IMR-90 (cell line): ENCODE results near the gene SPAG16. TPM values are rescaled to one million over a fixed set of nuclear protein-coding genes. Genes with fewer than 3 reads are reported as not detected.

Experiments
- ATAC-seq: fragments of 200-7000 bp; cut with Tn5 transposase; 2 replicates; pipeline ENCODE4 v1.9.1; 2020; ENCODE audit warnings: low read depth, mild to moderate bottlenecking, moderate library complexity
- BruUV-seq: library from RNA; stranded (reverse); fragments of 400-500 nt; replicated peaks from 2 replicates; lab custom pipeline; 2021; lab: Mats Ljungman, UMichigan
- CTCF ChIA-PET: fragments of 300-600 bp; formaldehyde crosslinking; extraction: SDS; loops from one replicate; lab custom pipeline; 2021; ENCODE audit warnings: antibody characterized with exemption; lab: Yijun Ruan, JAX
- POLR2A ChIA-PET: fragments of 300-600 bp; sonication (Branson Sonifier 250); formaldehyde crosslinking; loops from one replicate; lab custom pipeline; 2022; ENCODE audit warnings: antibody characterized with exemption; ENCODE audit not compliant: unreplicated experiment; lab: Charles Lee
- DNase-seq: peaks from one replicate; pipeline ENCODE4 v3.0.0; 2013
- H2AFZ ChIP-seq: replicated peaks from 2 replicates; pipeline ENCODE3; 2013; ENCODE audit warnings: low read length, mild to moderate bottlenecking; ENCODE audit not compliant: poor library complexity
- H2AK5ac ChIP-seq: 2 replicates; pipeline ENCODE4 v1.6.1; 2013; ENCODE audit warnings: low read depth, low read length, inconsistent platforms
- H2AK9ac ChIP-seq: replicated peaks from 2 replicates; pipeline ENCODE3; 2013; ENCODE audit warnings: mild to moderate bottlenecking, low read depth, low read length, moderate library complexity; ENCODE audit not compliant: poor library complexity
- H2BK120ac ChIP-seq: 2 replicates; pipeline ENCODE4 v1.6.1; 2013; ENCODE audit warnings: low read depth, low read length, inconsistent platforms
- H2BK15ac ChIP-seq: 3 replicates; pipeline ENCODE4 v1.6.1; 2013; ENCODE audit warnings: low read depth, low read length, inconsistent platforms
- H2BK20ac ChIP-seq: 2 replicates; pipeline ENCODE4 v1.6.1; 2013; ENCODE audit warnings: low read depth, mild to moderate bottlenecking, inconsistent platforms, low read length, moderate library complexity
- H2BK5ac ChIP-seq: 2 replicates; pipeline ENCODE4 v1.6.1; 2013; ENCODE audit warnings: mild to moderate bottlenecking, low read depth, low read length, inconsistent platforms; ENCODE audit not compliant: poor library complexity, severe bottlenecking
- H3K14ac ChIP-seq: replicated peaks from 2 replicates; pipeline ENCODE4 v1.6.1; 2013; ENCODE audit warnings: low read depth, low read length, inconsistent platforms
- H3K18ac ChIP-seq: 2 replicates; pipeline ENCODE4 v1.6.1; 2013; ENCODE audit warnings: low read depth, low read length, control low read depth
- H3K23ac ChIP-seq: 2 replicates; pipeline ENCODE4 v1.6.1; 2013; ENCODE audit warnings: low read depth, low read length, inconsistent platforms
- H3K27ac ChIP-seq: 2 replicates; pipeline ENCODE4 v1.5.1; 2013; ENCODE audit warnings: mild to moderate bottlenecking, control low read depth, low read length; ENCODE audit not compliant: insufficient read depth
- H3K27me3 ChIP-seq: 2 replicates; pipeline ENCODE4 v1.6.1; 2013; ENCODE audit warnings: low read length; ENCODE audit not compliant: control insufficient read depth, insufficient read depth
- H3K36me3 ChIP-seq: 2 replicates; pipeline ENCODE4 v1.6.1; 2013; ENCODE audit warnings: low read length, mixed read lengths; ENCODE audit not compliant: control insufficient read depth, insufficient read depth
- H3K4ac ChIP-seq: 2 replicates; pipeline ENCODE4 v1.6.1; 2013; ENCODE audit warnings: low read depth, low read length, inconsistent platforms
- H3K4me1 ChIP-seq: 2 replicates; pipeline ENCODE4 v1.6.1; 2013; ENCODE audit warnings: low read length, mixed read lengths; ENCODE audit not compliant: control insufficient read depth, insufficient read depth
- H3K4me2 ChIP-seq: 2 replicates; pipeline ENCODE4 v1.6.1; 2013; ENCODE audit warnings: low read depth, mild to moderate bottlenecking, control low read depth, low read length, moderate library complexity
- H3K4me3 ChIP-seq: 2 replicates; pipeline ENCODE4 v1.5.1; 2013; ENCODE audit warnings: low read depth, mild to moderate bottlenecking, control low read depth, low read length, moderate library complexity; ENCODE audit not compliant: insufficient read depth
- H3K56ac ChIP-seq: 2 replicates; pipeline ENCODE4 v1.6.1; 2013; ENCODE audit warnings: low read length, inconsistent platforms; ENCODE audit not compliant: insufficient read depth; ENCODE audit errors: extremely low read depth
- H3K79me1 ChIP-seq, 2 experiments: 2 replicates each; pipeline ENCODE4 v1.6.1; 2013; ENCODE audit warnings: low read length in 2 of 2, inconsistent platforms in 1 of 2, low read depth in 1 of 2
- H3K9ac ChIP-seq: 2 replicates; pipeline ENCODE4 v1.6.1; 2013; ENCODE audit warnings: low read depth, low read length, control low read depth
- H3K9me1 ChIP-seq: 2 replicates; pipeline ENCODE4 v1.6.1; 2013; ENCODE audit warnings: low read length, inconsistent platforms; ENCODE audit not compliant: insufficient read depth
- H3K9me3 ChIP-seq: 2 replicates; pipeline ENCODE4 v1.6.1; 2013; ENCODE audit warnings: low read length; ENCODE audit not compliant: control insufficient read depth, insufficient read depth
- H4K20me1 ChIP-seq: 2 replicates; pipeline ENCODE4 v1.6.1; 2013; ENCODE audit warnings: low read length, inconsistent platforms; ENCODE audit not compliant: insufficient read depth
- H4K5ac ChIP-seq: 2 replicates; pipeline ENCODE4 v1.6.1; 2013; ENCODE audit warnings: mild to moderate bottlenecking, low read depth, low read length, control low read depth
- H4K8ac ChIP-seq, 2 experiments: 2 replicates each; pipeline ENCODE4 v1.6.1; 2013; ENCODE audit warnings: low read depth in 2 of 2, low read length in 2 of 2, control low read depth in 1 of 2, inconsistent platforms in 1 of 2
- H4K91ac ChIP-seq: 2 replicates; pipeline ENCODE4 v1.6.1; 2013; ENCODE audit warnings: low read depth, low read length, inconsistent platforms; ENCODE audit not compliant: insufficient read depth
- BHLHE40 ChIP-seq: fragments of 150-350 bp; IDR thresholded peaks from 2 replicates; pipeline ENCODE4 v1.6.1; 2016; ENCODE audit warnings: mild to moderate bottlenecking, low read depth, low read length
- CEBPB ChIP-seq: IDR thresholded peaks from 2 replicates; pipeline ENCODE4 v1.6.1; 2012; ENCODE audit warnings: low read depth, low read length, improper control_type of control experiment
- CHD1 ChIP-seq: IDR thresholded peaks from 2 replicates; pipeline ENCODE4 v1.6.1; 2012; ENCODE audit warnings: low read depth, low read length, improper control_type of control experiment
- FOS ChIP-seq: fragments of 150-350 bp; IDR thresholded peaks from 2 replicates; pipeline ENCODE4 v1.6.1; 2016; ENCODE audit warnings: low read depth, low read length
- MAFK ChIP-seq: IDR thresholded peaks from 2 replicates; pipeline ENCODE4 v1.6.1; 2012; ENCODE audit warnings: low read depth, low read length, improper control_type of control experiment
- MAZ ChIP-seq: IDR thresholded peaks from 2 replicates; pipeline ENCODE4 v1.6.1; 2012; ENCODE audit warnings: low read depth, mild to moderate bottlenecking, low read length, improper control_type of control experiment, moderate library complexity, borderline replicate concordance
- MXI1 ChIP-seq: IDR thresholded peaks from 2 replicates; pipeline ENCODE4 v1.6.1; 2012; ENCODE audit warnings: low read depth, mild to moderate bottlenecking, low read length, moderate library complexity, borderline replicate concordance
- NFE2L2 ChIP-seq: fragments of 150-350 bp; IDR thresholded peaks from 2 replicates; pipeline ENCODE4 v1.6.1; 2016; ENCODE audit warnings: low read depth, mild to moderate bottlenecking, low read length
- POLR2A ChIP-seq: IDR thresholded peaks from 2 replicates; pipeline ENCODE4 v1.6.1; 2012; ENCODE audit warnings: mild to moderate bottlenecking, low read depth, low read length
- RAD21 ChIP-seq: IDR thresholded peaks from 2 replicates; pipeline ENCODE4 v1.6.1; 2012; ENCODE audit warnings: low read length, improper control_type of control experiment
- RCOR1 ChIP-seq: IDR thresholded peaks from 2 replicates; pipeline ENCODE4 v1.6.1; 2012; ENCODE audit warnings: mild to moderate bottlenecking, low read length, improper control_type of control experiment; ENCODE audit not compliant: insufficient replicate concordance
- RFX5 ChIP-seq: IDR thresholded peaks from 2 replicates; pipeline ENCODE4 v1.8.0; 2012; ENCODE audit warnings: low read depth, mild to moderate bottlenecking, low read length, moderate library complexity
- SMC3 ChIP-seq: fragments of 150-350 bp; IDR thresholded peaks from 2 replicates; pipeline ENCODE4 v1.6.1; 2016; ENCODE audit warnings: low read depth, mild to moderate bottlenecking, antibody characterized with exemption, low read length, moderate library complexity
- WGBS, 2 experiments: methylation state at CpG; one replicate each; pipeline versions ENCODE4 v1.1.5 to v1.1.7; 2013; ENCODE audit warnings: missing lambda C conversion rate in 2 of 2; ENCODE audit not compliant: insufficient read length in 1 of 2; ENCODE audit errors: extremely low coverage in 2 of 2; 5-methylcytosine and 5-hydroxymethylcytosine counted together
- dilution Hi-C: fragments of 300-500 bp; cut with HindIII; formaldehyde crosslinking; loops from one replicate; pipeline ENCODE4 v1.14.3; 2018; ENCODE audit warnings: low sequenced_read_pairs; ENCODE audit not compliant: unreplicated experiment
- in situ Hi-C: fragments of 300-500 bp; cut with MboI; formaldehyde crosslinking; loops from 3 replicates; pipeline ENCODE4 v1.14.3; 2019; ENCODE audit warnings: low sequenced_read_pairs, inconsistent platforms, mixed read lengths
- intact Hi-C: fragments of 100-400 bp; cut with micrococcal nuclease; formaldehyde crosslinking; loops from 2 replicates; pipeline ENCODE4 v1.10.0; 2022
- polyA plus RNA-seq, 3 experiments: library from polyadenylated mRNA; depleted of rRNA; stranded (reverse); fragments of >200 nt; gene quantifications; 2 replicates each; pipeline ENCODE4 v1.2.3, GENCODE V29; 2012; ENCODE audit warnings: low replicate concordance in 1 of 3
- total RNA-seq: library from RNA; depleted of rRNA; stranded (reverse); fragments of >200 nt; gene quantifications from 2 replicates; pipeline ENCODE4 v1.2.3, GENCODE V29; 2012
- TF ChIP-seq, protein P1 (sequence below): conservative IDR thresholded peaks from 2 replicates; pipeline ENCODE4 v1.5.1; 2012; ENCODE audit warnings: mild to moderate bottlenecking, low read depth, low read length, improper control_type of control experiment
- TF ChIP-seq, protein P2 (sequence below): fragments of 150-350 bp; IDR thresholded peaks from 2 replicates; pipeline ENCODE4 v1.6.1; 2016; ENCODE audit warnings: low read depth, mild to moderate bottlenecking, low read length, moderate library complexity, borderline replicate concordance
- TF ChIP-seq, protein P3 (sequence below): fragments of 150-350 bp; IDR thresholded peaks from 2 replicates; pipeline ENCODE4 v1.6.1; 2017; ENCODE audit warnings: mild to moderate bottlenecking, antibody characterized with exemption, low read length, low read depth

The SPAG16 gene
- total and polyA plus RNA-seq, 2 of the 4 experiments (the other 2 are of a cell fraction) = 7.3 to 13.5 TPM

DNA sequence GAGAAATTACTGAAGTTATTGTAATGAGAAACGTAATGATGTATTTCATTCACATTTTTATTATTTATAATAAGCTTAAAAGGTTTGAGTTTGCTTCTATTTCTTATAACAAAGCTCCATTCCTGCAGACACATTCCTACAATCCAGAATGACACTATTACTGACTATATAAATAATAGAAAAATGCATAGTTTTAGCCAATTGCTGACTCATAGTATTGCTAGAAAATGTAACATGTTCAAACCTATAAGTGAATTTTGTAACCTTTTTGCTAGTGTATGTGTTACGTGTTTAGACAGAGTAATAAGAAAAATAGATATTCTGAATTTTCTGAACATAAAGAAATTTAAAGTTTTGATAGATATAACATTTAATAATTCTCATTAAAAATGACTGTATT lies 1117.3 kb downstream of the SPAG16 start:
- no peak overlapping the region for H2BK20ac ChIP-seq
- H3K4me1 ChIP-seq = no peaks in the 10 kb centered on the region
- no peak overlapping the region for H3K9ac ChIP-seq
- no peak overlapping the region for H2AK5ac ChIP-seq
- H3K79me1 ChIP-seq = no peaks in the 10 kb centered on the region
- no TSS peak for BruUV-seq
- no peak overlapping the region for H4K5ac ChIP-seq
- intact Hi-C loops = no loop called here
- ATAC-seq = no peak
- no peak overlapping the region for H3K27ac ChIP-seq
- H3K27me3 ChIP-seq = no peaks in the 10 kb centered on the region
- no peak overlapping the region for H2BK120ac ChIP-seq
- H4K8ac ChIP-seq = no peak overlapping the region
- no peaks in the 10 kb centered on the region for H3K36me3 ChIP-seq
- no peaks in the 10 kb centered on the region for H4K20me1 ChIP-seq
- H3K23ac ChIP-seq = no peak overlapping the region
- H2AFZ ChIP-seq = no peak overlapping the region
- no peak overlapping the region for H3K4me3 ChIP-seq
- H3K4me2 ChIP-seq = no peak overlapping the region
- no peaks in the 10 kb centered on the region for H3K9me3 ChIP-seq
- no peak overlapping the region for H3K14ac ChIP-seq
- H4K91ac ChIP-seq = no peak overlapping the region
- no peak overlapping the region for H3K56ac ChIP-seq
- H2BK5ac ChIP-seq = no peak overlapping the region
- in situ Hi-C loops = no loop called here
- no peak overlapping the region for H3K18ac ChIP-seq
- TF ChIP-seq BHLHE40 (no peak), RFX5 (no peak), MAZ (no peak), NFE2L2 (no peak), RAD21 (no peak), RCOR1 (no peak), MAFK (no peak), FOS (no peak), POLR2A (no peak), MXI1 (no peak), CHD1 (no peak), CEBPB (no peak), SMC3 (no peak)
- TF ChIP-seq, protein P1, sequence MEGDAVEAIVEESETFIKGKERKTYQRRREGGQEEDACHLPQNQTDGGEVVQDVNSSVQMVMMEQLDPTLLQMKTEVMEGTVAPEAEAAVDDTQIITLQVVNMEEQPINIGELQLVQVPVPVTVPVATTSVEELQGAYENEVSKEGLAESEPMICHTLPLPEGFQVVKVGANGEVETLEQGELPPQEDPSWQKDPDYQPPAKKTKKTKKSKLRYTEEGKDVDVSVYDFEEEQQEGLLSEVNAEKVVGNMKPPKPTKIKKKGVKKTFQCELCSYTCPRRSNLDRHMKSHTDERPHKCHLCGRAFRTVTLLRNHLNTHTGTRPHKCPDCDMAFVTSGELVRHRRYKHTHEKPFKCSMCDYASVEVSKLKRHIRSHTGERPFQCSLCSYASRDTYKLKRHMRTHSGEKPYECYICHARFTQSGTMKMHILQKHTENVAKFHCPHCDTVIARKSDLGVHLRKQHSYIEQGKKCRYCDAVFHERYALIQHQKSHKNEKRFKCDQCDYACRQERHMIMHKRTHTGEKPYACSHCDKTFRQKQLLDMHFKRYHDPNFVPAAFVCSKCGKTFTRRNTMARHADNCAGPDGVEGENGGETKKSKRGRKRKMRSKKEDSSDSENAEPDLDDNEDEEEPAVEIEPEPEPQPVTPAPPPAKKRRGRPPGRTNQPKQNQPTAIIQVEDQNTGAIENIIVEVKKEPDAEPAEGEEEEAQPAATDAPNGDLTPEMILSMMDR = no peak
- TF ChIP-seq, protein P2, sequence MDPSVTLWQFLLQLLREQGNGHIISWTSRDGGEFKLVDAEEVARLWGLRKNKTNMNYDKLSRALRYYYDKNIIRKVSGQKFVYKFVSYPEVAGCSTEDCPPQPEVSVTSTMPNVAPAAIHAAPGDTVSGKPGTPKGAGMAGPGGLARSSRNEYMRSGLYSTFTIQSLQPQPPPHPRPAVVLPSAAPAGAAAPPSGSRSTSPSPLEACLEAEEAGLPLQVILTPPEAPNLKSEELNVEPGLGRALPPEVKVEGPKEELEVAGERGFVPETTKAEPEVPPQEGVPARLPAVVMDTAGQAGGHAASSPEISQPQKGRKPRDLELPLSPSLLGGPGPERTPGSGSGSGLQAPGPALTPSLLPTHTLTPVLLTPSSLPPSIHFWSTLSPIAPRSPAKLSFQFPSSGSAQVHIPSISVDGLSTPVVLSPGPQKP = no peak
- TF ChIP-seq, protein P3, sequence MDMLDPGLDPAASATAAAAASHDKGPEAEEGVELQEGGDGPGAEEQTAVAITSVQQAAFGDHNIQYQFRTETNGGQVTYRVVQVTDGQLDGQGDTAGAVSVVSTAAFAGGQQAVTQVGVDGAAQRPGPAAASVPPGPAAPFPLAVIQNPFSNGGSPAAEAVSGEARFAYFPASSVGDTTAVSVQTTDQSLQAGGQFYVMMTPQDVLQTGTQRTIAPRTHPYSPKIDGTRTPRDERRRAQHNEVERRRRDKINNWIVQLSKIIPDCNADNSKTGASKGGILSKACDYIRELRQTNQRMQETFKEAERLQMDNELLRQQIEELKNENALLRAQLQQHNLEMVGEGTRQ = no peak
- no CpG with 5 or more reads among the region's 2 CpGs for WGBS, 2 experiments
- DNase-seq = no peak
- ChIA-PET CTCF (no interaction called here), POLR2A (no interaction called here)
- H2BK15ac ChIP-seq = no peak overlapping the region
- H3K4ac ChIP-seq = no peak overlapping the region
- dilution Hi-C loops = no loop called here
- H3K9me1 ChIP-seq = no peaks in the 10 kb centered on the region
- no peak overlapping the region for H2AK9ac ChIP-seq
